HFF-Myc (cell line): ENCODE results near the gene SLC36A1.

ENCODE experiments used
- DNase-seq: peaks from one replicate; pipeline ENCODE4 v3.0.0-alpha.2; 2011; ENCODE audit warnings: low read depth; ENCODE audit errors: extremely low read depth
- H3K4me3 ChIP-seq: replicated peaks from 2 replicates; pipeline ENCODE4 v1.5.1; 2011; ENCODE audit warnings: low read depth, mild to moderate bottlenecking, control low read depth, low read length
- CTCF ChIP-seq: IDR thresholded peaks from 2 replicates; pipeline ENCODE4 v1.5.1; 2012; ENCODE audit warnings: mild to moderate bottlenecking, low read depth, low read length, control low read depth; ENCODE audit errors: missing control alignments

The SLC36A1 gene

GRCh38 chr5:151469992-151470391 lies 22.6 kb downstream of the SLC36A1 start:
- H3K4me3 ChIP-seq = no peak overlapping the region
- TF ChIP-seq CTCF = no peak
- no peak for DNase-seq

- no peak for TF ChIP-seq CTCF
- H3K4me3 ChIP-seq = no peak overlapping the region
- no peak for DNase-seq
These were observed 23.0 kb downstream of the SLC36A1 start for GRCh38 chr5:151470439-151470838.

- DNase-seq = no peak
- no peak overlapping the region for H3K4me3 ChIP-seq
- TF ChIP-seq CTCF = no peak
These were observed 23.9 kb downstream of the SLC36A1 start for GRCh38 chr5:151471276-151471675.

GRCh38 chr5:151474799-151475198 lies 27.4 kb downstream of the SLC36A1 start:
- no peak for DNase-seq
- H3K4me3 ChIP-seq = no peak overlapping the region
- no peak for TF ChIP-seq CTCF

- DNase-seq = no peak
- no peak for TF ChIP-seq CTCF
- no peak overlapping the region for H3K4me3 ChIP-seq
These were observed 28.0 kb downstream of the SLC36A1 start for GRCh38 chr5:151475388-151475787.

GRCh38 chr5:151476016-151476415 lies 28.6 kb downstream of the SLC36A1 start:
- TF ChIP-seq CTCF = no peak
- DNase-seq = no peak
- no peak overlapping the region for H3K4me3 ChIP-seq

- DNase-seq = no peak
- TF ChIP-seq CTCF = no peak
- no peak overlapping the region for H3K4me3 ChIP-seq
These were observed 29.7 kb downstream of the SLC36A1 start for GRCh38 chr5:151477101-151477500.
